Spleen (tissue), 13 donors: Measurements from ENCODE around the gene RFX5. TPM values are rescaled to one million over a fixed set of nuclear protein-coding genes. Genes with fewer than 3 reads are reported as not detected.
"Not testable (repeated sequence)": the region's sequence is repeated elsewhere in the genome, so short reads cannot be mapped to it uniquely, and the experiment has no call there.

Experiments
- DNase-seq: peaks from one replicate; pipeline ENCODE4 v3.0.0-alpha.2; 2020
- H3K27ac ChIP-seq, 8 donors: fragments of 200-600 bp; sonication (generic) in 7 of 8; 1 replicate in 4 of 8; 2 replicates in 4 of 8; pipeline versions ENCODE4 v1.5.0 to v1.8.0; 2016 to 2021; ENCODE audit warnings: inconsistent platforms in 4 of 8, mild to moderate bottlenecking in 4 of 8, moderate library complexity in 1 of 8
- H3K27me3 ChIP-seq, 7 donors: fragments of 200-600 bp; sonication (generic) in 6 of 7; replicated peaks in 1 of 7; 1 replicate in 4 of 7; 2 replicates in 3 of 7; pipeline versions ENCODE4 v1.5.0 to v1.8.0; 2016 to 2021; ENCODE audit warnings: inconsistent platforms in 3 of 7, mild to moderate bottlenecking in 1 of 7
- H3K36me3 ChIP-seq, 6 donors: fragments of 200-600 bp; sonication (generic) in 5 of 6; 1 replicate in 4 of 6; 2 replicates in 2 of 6; pipeline versions ENCODE4 v1.5.0 to v1.8.0; 2016 to 2021; ENCODE audit warnings: inconsistent platforms in 2 of 6
- H3K4me1 ChIP-seq, 6 donors: fragments of 200-600 bp; sonication (generic) in 5 of 6; 1 replicate in 3 of 6; 2 replicates in 3 of 6; pipeline versions ENCODE4 v1.5.0 to v1.8.0; 2016 to 2021; ENCODE audit warnings: inconsistent platforms in 3 of 6
- H3K4me3 ChIP-seq, 8 donors: fragments of 200-600 bp; sonication (generic) in 7 of 8; 1 replicate in 4 of 8; 2 replicates in 4 of 8; pipeline versions ENCODE4 v1.5.0 to v1.8.0; 2016 to 2021; ENCODE audit warnings: inconsistent platforms in 4 of 8, mild to moderate bottlenecking in 4 of 8, moderate library complexity in 2 of 8
- H3K9me3 ChIP-seq, 8 donors: fragments of 200-600 bp; sonication (generic) in 7 of 8; 1 replicate in 4 of 8; 2 replicates in 4 of 8; pipeline versions ENCODE4 v1.5.0 to v1.8.0; 2016 to 2021; ENCODE audit warnings: inconsistent platforms in 4 of 8
- CTCF ChIP-seq, 11 experiments: fragments of 200-600 bp in 7 of 11; fragments of 450-650 bp in 4 of 11; sonication (generic) in 4 of 11; IDR thresholded peaks in 8 of 11; conservative IDR thresholded peaks in 3 of 11; 1 replicate in 7 of 11; 2 replicates in 4 of 11; pipeline versions ENCODE4 v1.4.0 to v1.8.0; 2016 to 2021; ENCODE audit warnings: antibody characterized with exemption in 11 of 11, inconsistent platforms in 4 of 11, mild to moderate bottlenecking in 1 of 11
- POLR2A ChIP-seq, 3 donors: fragments of 450-650 bp; IDR thresholded peaks; one replicate each; pipeline ENCODE4 v1.5.1; 2017; ENCODE audit warnings: antibody characterized with exemption in 3 of 3, mild to moderate bottlenecking in 1 of 3
- POLR2AphosphoS5 ChIP-seq, 3 donors: sonication (generic); formaldehyde crosslinking; IDR thresholded peaks; one replicate each; pipeline ENCODE4 v1.5.1; 2017; ENCODE audit warnings: antibody characterized with exemption in 3 of 3
- WGBS, 5 donors: extraction: QIAGEN DNeasy Blood & Tissue Kit in 3 of 5; methylation state at CpG; one replicate each; pipeline versions ENCODE4 v1.1.5 to v1.1.7; 2013 to 2018; 5-methylcytosine and 5-hydroxymethylcytosine counted together
- intact Hi-C: fragments of 100-400 bp; cut with DNase I; formaldehyde crosslinking; loops from one replicate; pipeline ENCODE4 v1.15.0; 2023; ENCODE audit warnings: low total_unique reads
- long read RNA-seq, 2 donors: transcript quantifications; one replicate each; lab custom pipeline, GENCODE V29; 2026
- polyA plus RNA-seq, 3 donors: library from polyadenylated mRNA; stranded (reverse); fragments of 200-250 nt; gene quantifications; one replicate each; pipeline ENCODE4 v1.2.1, GENCODE V29; 2013
- total RNA-seq, 7 donors: library from RNA; depleted of rRNA in 3 of 7; stranded (reverse); fragments of >200 nt in 3 of 7; fragmentation: NEBNext Ultra II Directional in 4 of 7; extraction: Animal tissue kit (Norgen Biotek cat#: 25700) in 4 of 7; gene quantifications; one replicate each; pipeline versions ENCODE4 v1.1.0 to v1.2.1, GENCODE V29; 2016 to 2021
- donor health status: healthy with polysubstance abuse.
- donor health status: DM: no; HTN: no; CAD: no; lungs with moderate emphysema.
- donor health status: DM: no; HTN: no; CAD: no.
- donor health status: Bipolar disorder and iron deficiency.
- donor health status: healthy.
- donor health status: DM: no; HTN: no; CAD: no.
- donor health status: DM: yes; HTN: yes; CAD: no.

The RFX5 gene
- total RNA-seq (10 to 100 TPM; 75.9 to 96.1 (median 92.2) TPM), polyA plus RNA-seq (10 to 100 TPM; 30.8 to 57.8 (median 40.3) TPM)
- long read RNA-seq, donor 1, transcript RFX5-215 (11 exons, 2,355 nt) = major isoform, 5 of 25 reads
- long read RNA-seq, donor 1, partial matches to known transcripts = 18 of 25 reads
- long read RNA-seq, donor 1, other reads (novel, unspliced or antisense) = 0 of 25 reads
- long read RNA-seq, donor 2, transcript RFX5-215 (11 exons, 2,355 nt) = major isoform, 8 of 10 reads
- long read RNA-seq, donor 2, partial matches to known transcripts = 0 of 10 reads
- long read RNA-seq, donor 2, other reads (novel, unspliced or antisense) = 0 of 10 reads

- TF ChIP-seq POLR2AphosphoS5 (IDR thresholded peaks at IDR 0.05) (peak; percentile 76 to 94 (median 90)), CTCF (IDR thresholded peaks at IDR 0.05 in 8 of 11, conservative IDR thresholded peaks at IDR 0.05 in 3 of 11) (peak in 1 of 11 experiments; percentile 37), POLR2A (IDR thresholded peaks at IDR 0.05) (peak in 2 of 3 donors; percentile 30 to 70)
- peak within 1 kb of the TSS; percentile 53 to 88 (median 62) for H3K4me3 ChIP-seq
- H3K27me3 ChIP-seq = no peaks in the 10 kb centered on the region
- peaks cover 0 to 17% (median 12%) of the 10 kb centered on the region in 8 donors for H3K9me3 ChIP-seq
- H3K36me3 ChIP-seq = peaks cover 0 to 42% (median 35%) of the 10 kb centered on the region in 6 donors
- DNase-seq = peak; percentile 97
- peak within 1 kb of the TSS; percentile 87 to 98 (median 94) for H3K27ac ChIP-seq
- peaks cover 13 to 57% (median 41%) of the 10 kb centered on the region in 6 donors for H3K4me1 ChIP-seq
- WGBS, 5 donors = 0 to 1% (median 0%) methylated on average over 37 to 38 of the region's 38 CpGs
- intact Hi-C loops = loop anchor here (10.0 kb wide), 1 partner anchor 62 kb away; the partner anchor contains the start of gene ZNF687
Observed at GRCh38 chr1:151346769-151347522, at the start of gene RFX5. RFX5 (minus strand) TSS chr1:151347252; CDS start chr1:151346320, 932 bp downstream.

- H3K27ac ChIP-seq = not testable (repeated sequence)
Observed at GRCh38 chr1:151396265-151396664, 49.2 kb upstream of the RFX5 start.

GRCh38 chr1:151393583-151393982 lies 46.5 kb upstream of the RFX5 start:
- Histone ChIP-seq H3K27me3 (no peaks in the 10 kb centered on the region), H3K9me3 (no peaks in the 10 kb centered on the region), H3K36me3 (no peaks in the 10 kb centered on the region), H3K27ac (no peak overlapping the region), H3K4me3 (no peak overlapping the region), H3K4me1 (peaks cover 0 to 2% (median 1%) of the 10 kb centered on the region in 6 donors)
- intact Hi-C loops = no loop called here
- no peak for TF ChIP-seq CTCF (IDR thresholded peaks at IDR 0.05 in 8 of 11, conservative IDR thresholded peaks at IDR 0.05 in 3 of 11)
- TF ChIP-seq POLR2AphosphoS5 (IDR thresholded peaks at IDR 0.05) = no peak
- no peak for TF ChIP-seq POLR2A (IDR thresholded peaks at IDR 0.05)
- DNase-seq = no peak

More at GRCh38 chr1:151396265-151396664, 49.2 kb upstream of the RFX5 start:
- 75 to 88% (median 87%) methylated on average over 5 of the region's 5 CpGs for WGBS, 5 donors
- H3K9me3 ChIP-seq, H3K27me3 ChIP-seq, DNase-seq, H3K4me3 ChIP-seq, intact Hi-C loops: not testable (repeated sequence)
- H3K36me3 ChIP-seq = peaks cover 0 to 11% (median 7%) of the 10 kb centered on the region in 6 donors
- peaks cover 10 to 22% (median 18%) of the 10 kb centered on the region in 6 donors for H3K4me1 ChIP-seq

GRCh38 chr1:151391079-151391563 lies 44.1 kb upstream of the RFX5 start:
- TF ChIP-seq POLR2AphosphoS5 (IDR thresholded peaks at IDR 0.05) = no peak
- no peak for TF ChIP-seq POLR2A (IDR thresholded peaks at IDR 0.05)
- TF ChIP-seq CTCF (IDR thresholded peaks at IDR 0.05 in 8 of 11, conservative IDR thresholded peaks at IDR 0.05 in 3 of 11) = no peak
- no peak overlapping the region for H3K4me3 ChIP-seq
- H3K4me1 ChIP-seq = no peaks in the 10 kb centered on the region
- H3K9me3 ChIP-seq = no peaks in the 10 kb centered on the region
- intact Hi-C loops = no loop called here
- H3K27ac ChIP-seq = no peak overlapping the region
- H3K27me3 ChIP-seq = no peaks in the 10 kb centered on the region
- H3K36me3 ChIP-seq = no peaks in the 10 kb centered on the region
- 81 to 90% (median 85%) methylated on average over 3 of the region's 3 CpGs for WGBS, 5 donors
- DNase-seq = no peak

DNA sequence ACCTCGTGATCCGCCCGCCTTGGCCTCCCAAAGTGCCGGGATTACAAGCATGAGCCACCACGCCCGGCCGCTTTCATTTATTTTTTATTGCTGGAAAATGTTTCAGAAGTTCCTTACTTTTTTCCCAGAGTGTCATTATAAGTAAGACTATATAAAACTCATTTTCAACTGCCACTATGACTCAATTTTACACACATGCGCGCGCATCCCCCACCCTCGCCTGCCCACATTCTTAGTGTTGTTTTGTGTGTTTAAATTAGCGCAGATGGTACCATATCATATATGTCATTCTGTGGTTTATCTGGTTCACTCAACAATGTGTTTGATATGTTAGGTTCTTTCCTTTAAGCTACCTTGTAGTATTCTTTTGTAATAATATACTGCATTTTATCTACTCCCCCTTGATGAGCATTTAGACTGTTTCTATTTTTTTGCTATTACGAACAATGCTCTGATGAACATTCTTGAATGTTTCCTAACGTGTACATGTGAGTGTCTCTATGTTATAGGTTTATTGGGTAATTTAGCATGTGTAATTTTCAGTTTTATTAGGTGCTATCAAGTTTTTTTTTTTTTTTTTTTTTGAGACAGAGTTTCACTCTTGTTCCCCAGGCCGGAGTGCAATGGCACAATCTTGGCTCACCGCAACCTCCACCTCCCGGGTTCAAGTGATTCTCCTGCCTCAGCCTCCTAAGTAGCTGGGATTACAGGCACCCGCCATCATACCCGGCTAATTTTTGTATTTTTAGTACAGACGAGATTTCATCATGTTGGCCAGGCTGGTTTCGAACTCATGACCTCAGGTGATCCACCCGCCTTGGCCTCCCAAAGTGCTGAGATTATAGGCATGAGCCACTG lies 43.4 kb upstream of the RFX5 start:
- H3K27me3 ChIP-seq, H3K36me3 ChIP-seq, H3K4me1 ChIP-seq, H3K4me3 ChIP-seq, H3K9me3 ChIP-seq, H3K27ac ChIP-seq, intact Hi-C loops, DNase-seq: not testable (repeated sequence)
- WGBS, 5 donors = 92 to 97% (median 94%) methylated on average over 21 to 22 of the region's 22 CpGs
